LNCAP (cell line): Measurements from ENCODE around the gene C1orf35.

Experiments
- CTCF ChIP-seq: fragments of 450-650 bp; IDR thresholded peaks from 2 replicates; pipeline ENCODE4 v1.5.1; 2017; ENCODE audit warnings: mild to moderate bottlenecking

The C1orf35 gene

GRCh38 chr1:228100822-228101613 is 2.1 kb downstream of the C1orf35 start:
- TF ChIP-seq CTCF, result no peak

- no peak for TF ChIP-seq CTCF
Measured at GRCh38 chr1:228099331-228099732, 3.8 kb downstream of the C1orf35 start.

- TF ChIP-seq CTCF, result no peak
Measured at GRCh38 chr1:228098323-228098931, 4.7 kb downstream of the C1orf35 start.

- no peak for TF ChIP-seq CTCF
Measured at GRCh38 chr1:228097333-228098081, 5.6 kb downstream of the C1orf35 start.

- TF ChIP-seq CTCF, result no peak
Measured at GRCh38 chr1:228096416-228097332, 6.5 kb downstream of the C1orf35 start.

GRCh38 chr1:228095938-228096337 is 7.2 kb downstream of the C1orf35 start:
- no peak for TF ChIP-seq CTCF

GRCh38 chr1:228095161-228095560 is 8.0 kb downstream of the C1orf35 start:
- no peak for TF ChIP-seq CTCF
